NT2/D1 (cell line): ENCODE results near the gene S100PBP.

ENCODE experiments used
- YY1 ChIP-seq: IDR thresholded peaks from 2 replicates; pipeline ENCODE4 v1.6.1; 2011; ENCODE audit not compliant: insufficient read length, insufficient read depth
- ZNF274 ChIP-seq: IDR thresholded peaks from 2 replicates; pipeline ENCODE4 v1.6.1; 2011; ENCODE audit warnings: mild to moderate bottlenecking, low read depth, low read length

DNA sequence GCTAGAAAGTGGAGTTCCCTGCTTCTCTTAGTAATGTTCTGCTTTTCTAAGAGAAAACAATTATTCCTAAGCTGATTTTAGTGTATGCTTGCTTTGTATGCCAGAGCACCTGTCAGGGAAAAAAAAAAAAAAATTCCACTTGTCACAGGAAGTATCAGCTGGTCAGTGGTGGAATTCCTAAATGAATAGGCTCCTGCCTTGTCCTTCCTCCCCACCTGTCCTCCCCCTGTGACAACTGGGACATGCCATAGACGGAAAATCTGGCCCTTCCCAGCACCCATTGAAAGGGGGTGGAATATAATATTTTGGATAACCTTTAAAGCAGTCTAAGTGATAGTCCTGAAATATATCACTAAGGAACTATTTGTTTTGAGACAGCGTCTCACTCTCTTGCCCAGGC lies 42.5 kb downstream of the S100PBP start:
- TF ChIP-seq YY1, result no peak
- TF ChIP-seq ZNF274, result no peak
